ES-I3 (cell line): ENCODE data around the gene SLC35D1.
A peak's percentile ranks its signal among the peaks of the same experiment; 100 is the strongest.

ENCODE experiments used
- H3K36me3 ChIP-seq: 2 replicates; pipeline ENCODE4 v1.6.1; 2013; ENCODE audit warnings: mild to moderate bottlenecking, low read length, control low read depth, moderate library complexity; ENCODE audit not compliant: insufficient read depth
- H3K4me1 ChIP-seq: 2 replicates; pipeline ENCODE4 v1.6.1; 2013; ENCODE audit warnings: mild to moderate bottlenecking, control low read depth, low read length; ENCODE audit not compliant: insufficient read depth
- H3K9ac ChIP-seq: 2 replicates; pipeline ENCODE4 v1.6.1; 2013; ENCODE audit warnings: low read depth, mild to moderate bottlenecking, low read length, moderate library complexity
- H3K9me3 ChIP-seq: 2 replicates; pipeline ENCODE4 v1.6.1; 2013; ENCODE audit warnings: mild to moderate bottlenecking, low read length, moderate library complexity; ENCODE audit not compliant: control insufficient read depth, insufficient read depth

The SLC35D1 gene

GRCh38 chr1:67061266-67061665, 7.3 kb upstream of the SLC35D1 start:
- Histone ChIP-seq H3K4me1 (no peaks in the 10 kb centered on the region), H3K9me3 (no peaks in the 10 kb centered on the region), H3K36me3 (no peaks in the 10 kb centered on the region), H3K9ac (no peak overlapping the region)

- H3K4me1 ChIP-seq: no peaks in the 10 kb centered on the region
- no peaks in the 10 kb centered on the region for H3K9me3 ChIP-seq
- H3K9ac ChIP-seq: no peak overlapping the region
- H3K36me3 ChIP-seq: no peaks in the 10 kb centered on the region
Observed at GRCh38 chr1:67060811-67061218, 6.9 kb upstream of the SLC35D1 start.

DNA sequence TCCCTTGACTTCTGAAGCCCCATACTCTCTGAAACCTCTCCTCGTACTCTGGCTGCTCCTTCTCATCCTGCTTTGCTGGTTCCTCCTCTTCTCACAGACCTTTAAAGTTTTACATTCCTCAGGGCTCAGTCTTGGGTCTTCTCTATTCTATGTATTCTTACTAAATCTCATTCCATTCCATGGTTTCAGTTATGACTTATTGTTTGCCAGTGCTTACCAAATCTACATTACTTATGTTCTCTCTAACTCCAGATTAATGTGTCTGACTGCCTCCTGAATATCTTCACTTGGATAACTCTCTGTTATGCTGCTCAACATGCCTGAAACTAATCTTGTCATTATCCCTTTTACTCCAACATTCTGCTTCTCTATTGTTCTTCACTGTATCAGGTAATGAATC, 5.4 kb upstream of the SLC35D1 start:
- H3K36me3 ChIP-seq: no peaks in the 10 kb centered on the region
- H3K9ac ChIP-seq: no peak overlapping the region
- H3K9me3 ChIP-seq: no peaks in the 10 kb centered on the region
- H3K4me1 ChIP-seq: no peaks in the 10 kb centered on the region

DNA sequence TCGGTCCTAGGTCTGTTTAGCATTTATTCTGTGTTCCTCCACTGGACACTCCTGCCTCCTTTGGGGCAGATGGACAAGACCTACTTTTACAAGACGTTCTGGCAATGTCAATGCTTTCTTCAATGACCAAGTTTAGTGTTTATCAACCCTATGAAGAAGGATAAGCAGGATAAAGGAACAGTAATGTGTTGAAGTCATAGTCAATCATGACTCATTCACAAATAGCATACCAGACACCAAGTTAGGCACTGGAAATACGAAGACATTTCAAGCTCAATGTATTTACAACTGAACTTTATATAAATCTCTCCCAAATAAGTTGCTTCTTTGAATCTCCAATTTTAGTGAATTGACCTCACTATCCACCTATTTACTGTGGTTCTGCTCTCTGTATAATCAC, 4.8 kb upstream of the SLC35D1 start:
- H3K9me3 ChIP-seq: no peaks in the 10 kb centered on the region
- no peaks in the 10 kb centered on the region for H3K36me3 ChIP-seq
- no peak overlapping the region for H3K9ac ChIP-seq
- no peaks in the 10 kb centered on the region for H3K4me1 ChIP-seq

- H3K9me3 ChIP-seq: no peaks in the 10 kb centered on the region
- no peaks in the 10 kb centered on the region for H3K4me1 ChIP-seq
- no peak overlapping the region for H3K9ac ChIP-seq
- no peaks in the 10 kb centered on the region for H3K36me3 ChIP-seq
Observed at GRCh38 chr1:67058242-67058641, 4.3 kb upstream of the SLC35D1 start.

GRCh38 chr1:67053535-67053784, 488 bp downstream of the SLC35D1 start:
- H3K9ac ChIP-seq: peak overlapping the region; percentile 88
- H3K9me3 ChIP-seq: no peaks in the 10 kb centered on the region
- H3K4me1 ChIP-seq: no peaks in the 10 kb centered on the region
- no peaks in the 10 kb centered on the region for H3K36me3 ChIP-seq

- no peaks in the 10 kb centered on the region for H3K9me3 ChIP-seq
- no peaks in the 10 kb centered on the region for H3K4me1 ChIP-seq
- H3K9ac ChIP-seq: peak overlapping the region; percentile 88
- no peaks in the 10 kb centered on the region for H3K36me3 ChIP-seq
Observed at GRCh38 chr1:67052741-67053534, 1.0 kb downstream of the SLC35D1 start.

GRCh38 chr1:67051196-67051595, 2.8 kb downstream of the SLC35D1 start:
- Histone ChIP-seq H3K4me1 (no peaks in the 10 kb centered on the region), H3K36me3 (no peaks in the 10 kb centered on the region), H3K9ac (no peak overlapping the region)

DNA sequence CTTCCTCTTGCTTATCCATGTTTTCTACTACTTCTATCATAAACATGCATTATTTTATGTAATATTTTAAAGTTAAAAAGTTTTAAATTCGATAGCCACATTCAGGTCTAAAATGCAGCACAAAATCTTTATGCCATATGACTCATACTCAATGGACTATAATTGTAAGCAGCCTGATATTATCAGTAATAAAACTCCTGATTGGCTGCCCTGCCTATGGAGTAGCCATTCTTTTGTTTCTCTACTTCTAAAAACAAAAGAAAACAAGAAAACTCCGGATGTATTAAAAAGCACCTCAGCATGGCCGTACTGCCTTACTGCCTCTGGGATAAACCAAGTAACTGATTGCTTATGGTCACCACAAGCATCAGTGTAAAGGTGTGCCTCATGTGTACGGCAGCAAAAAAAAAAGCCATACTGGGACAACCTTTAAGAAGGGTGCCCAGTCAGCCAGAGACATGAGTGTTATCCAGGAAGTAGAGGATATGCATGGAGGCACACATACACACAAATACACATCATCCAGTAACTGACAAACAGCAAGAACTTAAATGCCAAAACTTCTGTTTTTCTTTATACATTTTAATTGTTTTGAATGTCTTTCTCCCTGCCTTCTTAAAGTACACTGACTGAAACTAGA, 9.2 kb downstream of the SLC35D1 start:
- no peaks in the 10 kb centered on the region for H3K36me3 ChIP-seq

More at GRCh38 chr1:67051196-67051595, 2.8 kb downstream of the SLC35D1 start:
- no peaks in the 10 kb centered on the region for H3K9me3 ChIP-seq

GRCh38 chr1:67043366-67043765, 10.6 kb downstream of the SLC35D1 start:
- no peaks in the 10 kb centered on the region for H3K9me3 ChIP-seq
- H3K4me1 ChIP-seq: peaks cover 12% of the 10 kb centered on the region
- no peaks in the 10 kb centered on the region for H3K36me3 ChIP-seq
- no peak overlapping the region for H3K9ac ChIP-seq

More for the DNA sequence above, 9.2 kb downstream of the SLC35D1 start:
- Histone ChIP-seq H3K4me1 (peaks cover 12% of the 10 kb centered on the region), H3K9ac (no peak overlapping the region), H3K9me3 (no peaks in the 10 kb centered on the region)

- Histone ChIP-seq H3K36me3 (no peaks in the 10 kb centered on the region), H3K4me1 (peaks cover 12% of the 10 kb centered on the region), H3K9me3 (no peaks in the 10 kb centered on the region), H3K9ac (no peak overlapping the region; the same call in 1 of the 2 replicates)
Observed at GRCh38 chr1:67041841-67042503, 12.0 kb downstream of the SLC35D1 start.

DNA sequence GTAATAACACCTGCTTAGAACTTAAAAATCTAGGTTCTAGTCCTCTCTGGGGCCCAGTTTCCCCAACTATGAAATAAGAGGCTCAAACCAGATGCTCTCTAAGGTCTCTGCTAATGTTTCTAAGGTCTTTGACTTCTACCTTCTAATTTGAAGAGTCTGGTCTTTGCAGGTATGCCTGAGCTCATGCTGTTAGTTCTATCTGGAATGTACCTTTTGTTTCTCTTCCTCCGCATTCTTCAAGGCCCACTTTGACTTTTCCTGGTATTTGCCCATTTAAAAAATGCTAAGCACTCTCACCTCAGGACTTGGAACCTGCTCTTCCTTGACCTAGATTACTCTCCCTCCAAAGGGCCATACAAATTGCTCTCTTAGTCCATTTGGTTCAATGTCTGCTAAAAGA, 13.5 kb downstream of the SLC35D1 start:
- Histone ChIP-seq H3K9ac (no peak overlapping the region), H3K9me3 (no peaks in the 10 kb centered on the region), H3K4me1 (peaks cover 12% of the 10 kb centered on the region), H3K36me3 (no peaks in the 10 kb centered on the region)

DNA sequence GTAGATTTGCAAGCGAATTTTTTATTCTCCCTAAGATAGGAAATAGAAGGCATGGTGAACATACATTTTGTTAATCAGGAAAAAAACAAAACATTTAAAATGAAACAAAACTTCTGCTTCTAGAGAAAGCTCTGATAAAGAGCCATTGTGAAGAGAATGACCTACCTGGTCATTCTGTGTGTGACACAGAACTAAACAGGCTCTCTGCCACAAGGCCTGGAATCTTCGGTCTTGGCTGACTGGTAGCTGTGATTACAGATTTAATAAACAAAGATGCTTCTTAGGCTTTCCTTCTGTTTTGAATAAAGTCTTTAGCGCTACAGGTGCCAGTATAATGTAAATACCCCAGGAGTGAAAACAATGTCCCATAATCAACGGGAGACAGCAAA, 22.1 kb downstream of the SLC35D1 start:
- H3K9ac ChIP-seq: no peak overlapping the region
- no peaks in the 10 kb centered on the region for H3K4me1 ChIP-seq
- no peaks in the 10 kb centered on the region for H3K9me3 ChIP-seq
- no peaks in the 10 kb centered on the region for H3K36me3 ChIP-seq

DNA sequence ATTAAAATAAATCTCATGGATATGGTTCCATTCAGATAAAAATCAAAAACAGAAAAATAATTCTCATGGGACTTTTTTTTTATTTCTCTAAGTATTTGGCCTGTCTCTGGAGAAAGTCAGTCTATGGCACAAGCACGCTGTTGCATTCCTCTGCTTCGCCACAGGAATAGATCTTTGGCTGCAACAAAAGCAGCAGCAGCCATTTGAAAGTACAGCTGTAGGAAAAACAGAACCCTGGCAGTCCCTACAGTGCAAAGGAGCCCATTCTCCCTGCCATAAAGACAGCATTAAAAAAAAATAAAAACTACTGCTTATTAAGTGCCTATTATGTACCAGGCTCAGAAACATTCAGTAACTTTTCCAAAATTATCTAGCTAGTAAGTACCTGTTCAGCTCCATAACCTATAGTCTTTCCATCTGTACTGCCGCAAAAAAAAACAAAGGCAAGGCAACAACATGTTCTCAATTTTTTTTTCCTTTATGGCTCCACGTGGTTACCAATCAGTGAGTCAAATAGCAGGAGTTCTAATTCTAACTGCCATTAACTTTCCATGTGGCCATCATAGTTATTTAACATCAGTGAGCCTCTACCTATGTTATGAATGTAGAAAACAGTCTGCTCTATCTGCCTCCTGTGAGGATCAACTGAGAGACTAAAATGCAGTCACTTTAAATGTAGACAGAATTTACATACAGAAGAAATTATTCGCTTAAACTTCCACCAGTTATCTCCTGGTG, 22.7 kb downstream of the SLC35D1 start:
- Histone ChIP-seq H3K9me3 (no peaks in the 10 kb centered on the region), H3K36me3 (no peaks in the 10 kb centered on the region), H3K9ac (no peak overlapping the region), H3K4me1 (no peaks in the 10 kb centered on the region)
